HG02588 (cell line): Measurements from ENCODE around the gene DMAC2L.
"Not testable (repeated sequence)": the region's sequence is repeated elsewhere in the genome, so short reads cannot be mapped to it uniquely, and the experiment has no call there.

Source experiments
- ATAC-seq: cut with Tn5 transposase; IDR thresholded peaks from one replicate; pipeline ENCODE4 v1.9.1; 2021; ENCODE audit warnings: mild to moderate bottlenecking, moderate library complexity; ENCODE audit not compliant: unreplicated experiment

Gene DMAC2L

GRCh38 chr14:50311972-50312733 is at the start of gene DMAC2L, which contains the start of gene L2HGDH:
Gene DMAC2L, plus strand, starts transcription at chr14:50312324. Its CDS starts 9,164 bp downstream, at chr14:50321488.
Gene L2HGDH, minus strand, starts transcription at chr14:50312229. Its CDS starts 79 bp downstream, at chr14:50312150.
- ATAC-seq, result peak; percentile 94

- no peak for ATAC-seq
These were observed 49.3 kb upstream of the DMAC2L start for GRCh38 chr14:50262865-50263264.

GRCh38 chr14:50263321-50263720 is 48.8 kb upstream of the DMAC2L start:
- no peak for ATAC-seq

- ATAC-seq, result no peak
These were observed 47.1 kb upstream of the DMAC2L start for GRCh38 chr14:50265029-50265428.

GRCh38 chr14:50270932-50271331 is 41.2 kb upstream of the DMAC2L start:
- no peak for ATAC-seq

- ATAC-seq, result no peak
These were observed 39.6 kb upstream of the DMAC2L start for GRCh38 chr14:50272498-50272897.

GRCh38 chr14:50285861-50286260 is 26.3 kb upstream of the DMAC2L start:
- ATAC-seq, result no peak

- no peak for ATAC-seq
These were observed 24.0 kb upstream of the DMAC2L start for GRCh38 chr14:50288146-50288545.

GRCh38 chr14:50290306-50290705 is 21.8 kb upstream of the DMAC2L start:
- no peak for ATAC-seq

- ATAC-seq, result no peak
These were observed 12.5 kb upstream of the DMAC2L start for GRCh38 chr14:50299585-50299984.

GRCh38 chr14:50301914-50302313 is 10.2 kb upstream of the DMAC2L start:
- no peak for ATAC-seq

GRCh38 chr14:50303744-50304471 is 8.2 kb upstream of the DMAC2L start:
- no peak for ATAC-seq

- ATAC-seq, result no peak
These were observed 3.7 kb upstream of the DMAC2L start for GRCh38 chr14:50308363-50308915.

- no peak for ATAC-seq
These were observed 1.7 kb upstream of the DMAC2L start for GRCh38 chr14:50310445-50310844.

- no peak for ATAC-seq
These were observed 670 bp upstream of the DMAC2L start for GRCh38 chr14:50311337-50311971.

GRCh38 chr14:50312734-50313054 is 570 bp downstream of the DMAC2L start:
- no peak for ATAC-seq

- ATAC-seq, result not testable (repeated sequence)
These were observed 2.0 kb downstream of the DMAC2L start for GRCh38 chr14:50314098-50314497.

GRCh38 chr14:50318031-50318626 is 6.0 kb downstream of the DMAC2L start:
- no peak for ATAC-seq

GRCh38 chr14:50319293-50319692 is 7.2 kb downstream of the DMAC2L start:
- ATAC-seq, result no peak

GRCh38 chr14:50319721-50320120 is 7.6 kb downstream of the DMAC2L start:
- no peak for ATAC-seq

GRCh38 chr14:50320283-50320682 is 8.2 kb downstream of the DMAC2L start:
- ATAC-seq, result no peak
